K562 (cell line): ENCODE measurements around the gene VKORC1. TPM values are rescaled to one million over a fixed set of nuclear protein-coding genes. Genes with fewer than 3 reads are reported as not detected.

ENCODE experiments used
- BCOR ChIP-seq: fragments of 450-650 bp; IDR thresholded peaks from 2 replicates; pipeline ENCODE4 v1.6.1; 2016
- FIP1L1 ChIP-seq: fragments of 200-400 bp; formaldehyde crosslinking; IDR thresholded peaks from 2 replicates; pipeline ENCODE4 v1.6.1; 2018; ENCODE audit warnings: mild to moderate bottlenecking, low read depth, low read length; ENCODE audit not compliant: poor library complexity, severe bottlenecking
- FOXP1 ChIP-seq: sonication (generic); formaldehyde crosslinking; IDR thresholded peaks from 2 replicates; pipeline ENCODE4 v1.8.0; 2022; ENCODE audit warnings: mild to moderate bottlenecking, missing genetic modification reagents
- MIER1 ChIP-seq: fragments of 450-650 bp; IDR thresholded peaks from 2 replicates; pipeline ENCODE4 v1.6.1; 2016; ENCODE audit warnings: antibody characterized with exemption, mild to moderate bottlenecking, low read depth
- NR4A1 ChIP-seq, 2 experiments: fragments of 250-450 bp in 1 of 2; fragments of 450-650 bp in 1 of 2; sonication (Bioruptor Pico) in 1 of 2; IDR thresholded peaks; 2 replicates each; pipeline versions ENCODE4 v1.4.0 to v1.6.1; 2016 to 2020; ENCODE audit warnings: mild to moderate bottlenecking in 2 of 2, missing compliant biosample characterization in 1 of 2, missing genetic modification characterization in 1 of 2, moderate library complexity in 1 of 2
- PCBP1 ChIP-seq: fragments of 200-400 bp; formaldehyde crosslinking; IDR thresholded peaks from 2 replicates; pipeline ENCODE4 v1.6.1; 2018; ENCODE audit warnings: mild to moderate bottlenecking, low read depth, low read length; ENCODE audit not compliant: poor library complexity, severe bottlenecking
- SLC30A9 ChIP-seq: fragments of 250-450 bp; sonication (Bioruptor Pico); IDR thresholded peaks from 2 replicates; pipeline ENCODE4 v1.8.0; 2022; ENCODE audit warnings: mild to moderate bottlenecking, moderate library complexity
- SMC3 ChIP-seq: conservative IDR thresholded peaks from 2 replicates; pipeline ENCODE4 v1.6.1; 2011; ENCODE audit warnings: low read depth, low read length, improper control_type of control experiment; ENCODE audit not compliant: insufficient read depth
- ZFP36 ChIP-seq: fragments of 150-350 bp; IDR thresholded peaks from 2 replicates; pipeline ENCODE4 v1.6.1; 2018; ENCODE audit warnings: low read length, low read depth; ENCODE audit not compliant: partially characterized antibody
- ZNF644 ChIP-seq: fragments of 200-800 bp; sonication (Bioruptor generic); IDR thresholded peaks from 2 replicates; pipeline ENCODE4 v1.6.1; 2016; ENCODE audit warnings: low read depth, missing genetic modification characterization, missing compliant biosample characterization
- polyA plus RNA-seq, 8 experiments: library from polyadenylated mRNA; depleted of rRNA in 4 of 8; stranded (reverse) in 5 of 8; unstranded in 3 of 8; fragments of >200 nt; fragmentation: Nextera tagmentation in 2 of 8; fragmentation: Illumina TruSeq in 1 of 8; extraction: Ambion mirVana in 2 of 8; extraction: Trizol in 1 of 8; gene quantifications; 2 replicates each; pipeline versions ENCODE4 v1.2.1 to v1.2.3, GENCODE V29; 2011 to 2014; ENCODE audit warnings: inconsistent platforms in 1 of 8, missing spikeins in 1 of 8
- total RNA-seq, 7 experiments: library from RNA; depleted of rRNA in 6 of 7; stranded (reverse); fragments of >200 nt in 6 of 7; fragmentation: Illumina TruSeq in 2 of 7; extraction: Trizol in 2 of 7; gene quantifications; 2 replicates each; pipeline versions ENCODE4 v1.2.1 to v1.2.3, GENCODE V29; 2011 to 2021; ENCODE audit warnings: low replicate concordance in 1 of 7
- TF ChIP-seq, protein P1 (sequence below): fragments of 150-350 bp; IDR thresholded peaks from 2 replicates; pipeline ENCODE4 v1.6.1; 2014; ENCODE audit warnings: low read depth, mild to moderate bottlenecking, low read length, borderline replicate concordance
- TF ChIP-seq, protein P2 (sequence below): fragments of 450-650 bp; formaldehyde crosslinking; IDR thresholded peaks from 2 replicates; pipeline ENCODE4 v1.4.0; 2020; ENCODE audit warnings: mild to moderate bottlenecking, moderate library complexity
- TF ChIP-seq, protein P3 (sequence below): fragments of 250-450 bp; sonication (Bioruptor Pico); IDR thresholded peaks from 2 replicates; pipeline ENCODE4 v1.5.0; 2021; ENCODE audit warnings: mild to moderate bottlenecking, moderate library complexity
- TF ChIP-seq, protein P4 (sequence below): fragments of 450-650 bp; IDR thresholded peaks from 2 replicates; pipeline ENCODE4 v1.7.0; 2016; ENCODE audit warnings: borderline replicate concordance

VKORC1 gene
- total and polyA plus RNA-seq, 9 of the 15 experiments (the other 6 are each of a cell fraction or from before 2014, with no cell fraction given): 30.0 to 119 (median 62.1) TPM

DNA sequence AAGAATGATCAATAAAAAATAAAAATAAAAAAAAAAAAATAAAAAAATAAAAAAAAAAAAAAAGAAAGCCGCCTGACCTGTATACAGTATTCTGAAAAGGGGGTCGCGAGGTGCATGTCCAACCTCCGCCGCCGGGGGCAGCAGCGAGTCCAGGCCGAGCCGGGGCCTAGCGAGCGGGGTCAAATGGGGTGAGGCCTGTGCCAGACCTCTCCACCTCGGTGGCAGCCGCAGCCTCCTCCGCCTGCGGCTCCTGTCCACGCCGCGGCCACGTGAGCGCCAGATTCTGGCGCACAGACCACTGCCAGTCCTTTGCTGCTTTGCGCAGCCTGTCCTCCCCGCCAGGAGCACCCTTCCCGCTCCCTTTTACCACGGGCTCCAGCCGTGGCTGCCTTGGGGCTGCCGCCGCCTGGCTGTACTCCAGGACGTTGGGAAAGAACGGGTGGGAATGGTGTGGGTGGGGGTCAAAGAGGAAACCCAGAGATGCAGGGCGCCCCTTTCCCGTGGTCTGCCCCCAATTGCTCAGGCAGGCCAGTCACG, 11.1 kb upstream of the VKORC1 start (continued):
- TF ChIP-seq, protein P1, sequence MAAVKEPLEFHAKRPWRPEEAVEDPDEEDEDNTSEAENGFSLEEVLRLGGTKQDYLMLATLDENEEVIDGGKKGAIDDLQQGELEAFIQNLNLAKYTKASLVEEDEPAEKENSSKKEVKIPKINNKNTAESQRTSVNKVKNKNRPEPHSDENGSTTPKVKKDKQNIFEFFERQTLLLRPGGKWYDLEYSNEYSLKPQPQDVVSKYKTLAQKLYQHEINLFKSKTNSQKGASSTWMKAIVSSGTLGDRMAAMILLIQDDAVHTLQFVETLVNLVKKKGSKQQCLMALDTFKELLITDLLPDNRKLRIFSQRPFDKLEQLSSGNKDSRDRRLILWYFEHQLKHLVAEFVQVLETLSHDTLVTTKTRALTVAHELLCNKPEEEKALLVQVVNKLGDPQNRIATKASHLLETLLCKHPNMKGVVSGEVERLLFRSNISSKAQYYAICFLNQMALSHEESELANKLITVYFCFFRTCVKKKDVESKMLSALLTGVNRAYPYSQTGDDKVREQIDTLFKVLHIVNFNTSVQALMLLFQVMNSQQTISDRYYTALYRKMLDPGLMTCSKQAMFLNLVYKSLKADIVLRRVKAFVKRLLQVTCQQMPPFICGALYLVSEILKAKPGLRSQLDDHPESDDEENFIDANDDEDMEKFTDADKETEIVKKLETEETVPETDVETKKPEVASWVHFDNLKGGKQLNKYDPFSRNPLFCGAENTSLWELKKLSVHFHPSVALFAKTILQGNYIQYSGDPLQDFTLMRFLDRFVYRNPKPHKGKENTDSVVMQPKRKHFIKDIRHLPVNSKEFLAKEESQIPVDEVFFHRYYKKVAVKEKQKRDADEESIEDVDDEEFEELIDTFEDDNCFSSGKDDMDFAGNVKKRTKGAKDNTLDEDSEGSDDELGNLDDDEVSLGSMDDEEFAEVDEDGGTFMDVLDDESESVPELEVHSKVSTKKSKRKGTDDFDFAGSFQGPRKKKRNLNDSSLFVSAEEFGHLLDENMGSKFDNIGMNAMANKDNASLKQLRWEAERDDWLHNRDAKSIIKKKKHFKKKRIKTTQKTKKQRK: no peak
- TF ChIP-seq ZNF644 (tag): no peak
- TF ChIP-seq, protein P2, sequence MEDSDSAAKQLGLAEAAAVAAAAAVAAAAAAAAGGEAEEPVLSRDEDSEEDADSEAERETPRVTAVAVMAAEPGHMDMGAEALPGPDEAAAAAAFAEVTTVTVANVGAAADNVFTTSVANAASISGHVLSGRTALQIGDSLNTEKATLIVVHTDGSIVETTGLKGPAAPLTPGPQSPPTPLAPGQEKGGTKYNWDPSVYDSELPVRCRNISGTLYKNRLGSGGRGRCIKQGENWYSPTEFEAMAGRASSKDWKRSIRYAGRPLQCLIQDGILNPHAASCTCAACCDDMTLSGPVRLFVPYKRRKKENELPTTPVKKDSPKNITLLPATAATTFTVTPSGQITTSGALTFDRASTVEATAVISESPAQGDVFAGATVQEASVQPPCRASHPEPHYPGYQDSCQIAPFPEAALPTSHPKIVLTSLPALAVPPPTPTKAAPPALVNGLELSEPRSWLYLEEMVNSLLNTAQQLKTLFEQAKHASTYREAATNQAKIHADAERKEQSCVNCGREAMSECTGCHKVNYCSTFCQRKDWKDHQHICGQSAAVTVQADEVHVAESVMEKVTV (CRISPR knock-in tag): no peak
- TF ChIP-seq SLC30A9 (CRISPR knock-in tag): no peak
- peak; percentile 68 for TF ChIP-seq ZFP36
- TF ChIP-seq, protein P3, sequence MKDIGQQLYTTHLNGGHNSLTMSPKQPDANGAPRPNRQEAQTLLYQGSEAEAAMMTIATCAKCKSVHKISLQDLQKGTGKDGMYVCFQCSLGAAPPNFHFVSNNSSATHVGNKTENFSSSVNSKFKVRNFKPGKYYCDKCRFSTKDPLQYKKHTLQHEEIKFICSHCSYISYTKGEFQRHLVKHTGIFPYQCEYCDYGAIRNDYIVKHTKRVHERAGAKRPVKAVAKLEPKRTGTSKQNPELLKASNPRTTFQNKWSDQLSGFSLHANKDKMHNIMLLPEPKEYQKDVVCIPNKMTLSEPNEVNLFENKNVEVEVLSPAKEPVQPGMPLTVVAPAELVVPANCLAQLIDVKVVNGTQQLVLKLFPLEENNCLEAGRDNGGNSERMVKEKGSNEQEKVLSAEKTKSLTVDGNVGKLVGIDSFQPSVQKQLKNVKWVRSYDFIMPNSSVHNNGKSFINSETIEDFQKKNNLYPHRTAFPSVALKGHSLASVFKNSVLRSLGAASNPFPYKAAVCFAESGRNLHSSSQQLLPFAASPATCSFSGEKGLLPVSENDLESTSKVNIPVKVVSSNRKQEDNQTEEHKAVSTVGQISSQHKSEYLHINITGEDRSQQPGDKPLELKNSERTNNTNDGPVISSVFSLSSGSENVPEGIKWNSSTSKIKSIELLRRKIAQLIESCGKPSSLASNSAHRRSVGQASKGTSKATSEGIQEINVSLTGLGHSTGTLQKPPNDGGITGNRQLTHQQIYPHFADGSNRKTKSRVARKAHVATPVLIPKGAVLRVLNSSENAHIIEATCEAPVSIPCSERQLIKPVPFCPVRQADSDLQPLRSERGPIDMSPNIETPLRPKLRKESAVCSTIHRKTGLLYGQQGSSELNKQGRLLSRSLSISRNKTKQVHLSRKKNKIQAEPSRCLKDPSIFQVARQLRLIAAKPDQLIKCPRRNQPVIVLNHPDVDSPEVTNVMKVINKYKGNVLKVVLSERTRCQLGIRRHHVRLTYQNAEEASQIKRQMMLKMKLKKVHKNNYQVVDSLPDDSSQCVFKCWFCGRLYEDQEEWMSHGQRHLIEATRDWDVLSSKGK (CRISPR knock-in tag): no peak
- TF ChIP-seq BCOR: peak; percentile 47
- peak; percentile 78 for TF ChIP-seq PCBP1
- TF ChIP-seq FIP1L1: peak; percentile 73
- TF ChIP-seq SMC3: peak; percentile 58
- no peak for TF ChIP-seq FOXP1 (CRISPR knock-in tag)
- no peak for TF ChIP-seq NR4A1 (CRISPR knock-in tag; IDR thresholded peaks at IDR 0.05)
- TF ChIP-seq NR4A1 (tag; IDR thresholded peaks at IDR 0.05): peak; percentile 67; the same call in 1 of the 2 replicates
- TF ChIP-seq, protein P4, sequence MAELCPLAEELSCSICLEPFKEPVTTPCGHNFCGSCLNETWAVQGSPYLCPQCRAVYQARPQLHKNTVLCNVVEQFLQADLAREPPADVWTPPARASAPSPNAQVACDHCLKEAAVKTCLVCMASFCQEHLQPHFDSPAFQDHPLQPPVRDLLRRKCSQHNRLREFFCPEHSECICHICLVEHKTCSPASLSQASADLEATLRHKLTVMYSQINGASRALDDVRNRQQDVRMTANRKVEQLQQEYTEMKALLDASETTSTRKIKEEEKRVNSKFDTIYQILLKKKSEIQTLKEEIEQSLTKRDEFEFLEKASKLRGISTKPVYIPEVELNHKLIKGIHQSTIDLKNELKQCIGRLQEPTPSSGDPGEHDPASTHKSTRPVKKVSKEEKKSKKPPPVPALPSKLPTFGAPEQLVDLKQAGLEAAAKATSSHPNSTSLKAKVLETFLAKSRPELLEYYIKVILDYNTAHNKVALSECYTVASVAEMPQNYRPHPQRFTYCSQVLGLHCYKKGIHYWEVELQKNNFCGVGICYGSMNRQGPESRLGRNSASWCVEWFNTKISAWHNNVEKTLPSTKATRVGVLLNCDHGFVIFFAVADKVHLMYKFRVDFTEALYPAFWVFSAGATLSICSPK: no peak
- TF ChIP-seq MIER1: 0 out of 2 replicates have a peak, but pooled peaks have one; percentile 11
